Measurements from ENCODE around the gene INSR.
A peak's percentile ranks its signal among the peaks of the same experiment; 100 is the strongest.
"Not testable (repeated sequence)": the region's sequence is repeated elsewhere in the genome, so short reads cannot be mapped to it uniquely, and the experiment has no call there.

INSR gene

DNA sequence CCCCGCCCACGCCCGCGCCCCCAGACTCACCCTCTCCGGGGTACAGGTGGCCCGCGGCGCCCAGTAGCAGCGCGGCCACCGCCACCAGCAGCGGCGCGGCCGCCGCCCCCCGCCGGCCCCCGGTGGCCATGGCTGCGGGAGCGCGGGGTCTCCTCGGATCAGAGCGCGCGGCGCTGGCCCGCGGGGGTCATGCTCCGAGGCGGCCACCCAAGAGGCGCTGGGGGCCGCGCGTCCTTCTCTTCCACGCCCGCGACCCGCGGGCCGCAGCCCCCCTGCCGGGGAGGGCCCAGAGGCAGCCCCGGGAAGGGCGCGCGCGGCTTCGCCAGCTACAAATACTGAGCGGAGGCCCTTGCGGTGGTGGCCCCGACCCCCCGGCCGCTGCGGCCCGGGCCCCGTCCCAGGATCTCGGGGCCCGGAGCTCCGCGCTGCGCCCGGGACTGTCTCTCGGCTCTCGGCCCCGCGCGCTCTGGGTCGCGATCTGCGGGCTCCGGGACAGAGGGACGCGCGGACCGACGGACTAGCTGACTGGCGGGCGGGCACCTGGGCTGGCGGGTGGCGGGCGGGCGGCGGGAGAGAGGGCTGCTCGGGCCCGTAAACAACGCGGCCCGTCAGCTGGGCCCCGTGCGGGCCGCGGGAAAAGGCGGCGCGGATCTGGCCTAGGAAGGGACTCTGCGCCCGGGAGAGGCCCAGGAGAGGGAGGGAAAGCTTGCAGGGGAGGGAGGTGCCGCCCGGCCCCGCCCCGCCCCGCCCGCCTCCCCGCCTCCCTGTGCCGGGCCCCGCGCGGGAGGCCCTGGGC is at the start of gene INSR:
Gene INSR (minus strand): TSS at position 653 of the 796 bp plus-strand sequence. CDS start 523 bp downstream, at position 130.
- DNase-seq (ENCODE audit: low read depth in 2 of 3, low spot score in 2 of 3) = peak in 2 of 3 experiments; percentile 20 to 30

DNA sequence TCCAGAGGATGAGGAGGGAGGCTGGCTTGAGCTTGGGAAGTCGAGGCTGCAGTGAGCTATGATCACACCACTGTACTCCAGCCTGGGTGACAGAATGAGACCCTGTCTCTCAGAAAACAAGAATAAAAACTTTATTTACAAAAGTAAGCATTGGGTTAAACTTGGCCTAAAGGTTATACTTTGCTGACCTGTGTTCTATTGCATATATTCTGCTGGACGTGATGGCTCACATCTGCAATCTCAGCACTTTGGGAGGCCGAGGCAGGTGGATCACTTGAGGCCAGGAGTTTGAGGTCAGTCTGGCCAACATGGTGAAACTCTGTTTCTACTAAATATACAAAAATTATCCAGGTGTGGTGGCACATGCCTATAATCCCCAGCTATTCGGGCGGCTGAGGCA is 47.9 kb upstream of the INSR start:
- DNase-seq (ENCODE audit: low read depth in 2 of 3, low spot score in 2 of 3) = no peak

DNA sequence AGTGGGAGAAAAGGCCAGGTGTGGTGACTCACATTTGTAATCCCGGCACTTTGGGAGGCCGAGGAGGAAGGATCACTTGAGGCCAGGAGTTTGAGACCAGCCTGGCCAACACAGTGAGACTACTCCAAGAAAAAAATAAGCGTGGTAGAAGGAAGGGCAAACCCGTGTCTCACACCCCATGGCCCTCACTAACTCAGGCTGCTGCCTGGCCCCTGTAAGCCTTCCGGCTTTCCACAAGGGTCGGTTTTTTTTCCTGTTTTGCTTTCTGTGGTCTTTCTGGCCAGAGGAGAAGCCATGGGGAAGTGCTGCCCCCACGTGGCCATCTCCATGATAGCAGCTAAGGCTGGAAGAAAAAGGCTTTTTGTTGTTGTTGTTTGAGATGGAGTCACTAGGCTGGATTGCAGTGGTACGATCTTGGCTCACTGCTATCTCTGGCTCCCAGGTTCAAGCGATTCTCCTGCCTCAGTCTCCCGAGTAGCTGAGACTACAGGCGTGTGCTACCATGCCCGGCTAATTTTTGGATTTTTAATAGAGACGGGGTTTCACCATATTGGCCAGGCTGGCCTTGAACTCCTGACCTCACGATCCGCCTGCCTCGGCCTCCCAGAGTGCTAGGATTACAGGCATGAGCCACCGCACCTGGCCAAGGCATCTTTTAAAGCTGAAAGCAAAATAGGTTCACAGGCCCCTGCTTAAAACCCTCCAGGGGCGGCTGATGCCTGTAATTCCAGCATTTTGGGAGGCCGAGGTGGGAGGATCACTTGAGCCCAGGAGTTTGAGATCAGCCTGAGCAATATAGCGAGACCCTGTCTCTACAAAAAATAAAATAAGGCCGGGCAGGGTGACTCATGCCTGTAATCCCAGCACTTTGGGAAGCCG is 47.0 kb upstream of the INSR start:
- peak; percentile 59 to 96 (median 89) for DNase-seq (ENCODE audit: low read depth in 2 of 3, low spot score in 2 of 3)

DNA sequence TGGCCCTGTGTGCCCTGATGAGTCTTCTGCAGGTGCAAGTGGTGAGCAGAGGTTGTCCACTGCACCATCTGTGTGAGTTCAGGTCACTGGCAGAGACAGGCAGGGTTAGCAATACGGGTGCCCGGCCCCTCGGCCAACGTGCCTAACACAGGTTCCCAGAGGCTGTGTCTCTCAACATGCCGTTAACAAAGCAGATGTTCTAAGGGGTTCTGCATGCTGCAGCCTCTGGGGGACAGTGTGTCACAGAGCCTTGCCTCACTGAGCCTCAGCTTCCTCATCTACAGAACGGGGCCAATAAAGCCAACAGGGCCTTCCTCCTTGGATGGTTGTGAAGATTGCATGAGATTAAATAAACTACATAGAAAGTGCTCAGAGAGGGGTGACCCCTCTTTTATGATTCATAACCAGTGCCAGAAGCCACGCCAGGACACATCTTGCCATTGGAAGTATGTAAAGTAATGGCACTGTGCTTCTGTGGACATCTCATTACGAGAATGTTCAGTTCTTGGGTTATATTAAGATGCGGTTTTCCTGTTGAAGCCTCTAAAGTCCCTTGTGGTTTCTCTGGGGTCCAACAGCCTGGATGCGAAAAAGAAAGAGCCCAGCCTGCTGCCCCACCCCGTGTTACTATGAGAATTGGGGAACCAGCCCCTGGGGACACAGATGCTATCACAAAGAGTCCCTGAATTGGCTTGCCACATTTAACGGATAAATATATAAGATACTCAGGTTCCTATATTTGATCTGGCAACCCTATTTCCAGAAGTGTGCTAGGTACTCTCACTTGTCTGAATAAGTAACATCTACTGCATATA is 43.4 kb upstream of the INSR start:
- DNase-seq (ENCODE audit: low read depth in 2 of 3, low spot score in 2 of 3) = no peak

DNA sequence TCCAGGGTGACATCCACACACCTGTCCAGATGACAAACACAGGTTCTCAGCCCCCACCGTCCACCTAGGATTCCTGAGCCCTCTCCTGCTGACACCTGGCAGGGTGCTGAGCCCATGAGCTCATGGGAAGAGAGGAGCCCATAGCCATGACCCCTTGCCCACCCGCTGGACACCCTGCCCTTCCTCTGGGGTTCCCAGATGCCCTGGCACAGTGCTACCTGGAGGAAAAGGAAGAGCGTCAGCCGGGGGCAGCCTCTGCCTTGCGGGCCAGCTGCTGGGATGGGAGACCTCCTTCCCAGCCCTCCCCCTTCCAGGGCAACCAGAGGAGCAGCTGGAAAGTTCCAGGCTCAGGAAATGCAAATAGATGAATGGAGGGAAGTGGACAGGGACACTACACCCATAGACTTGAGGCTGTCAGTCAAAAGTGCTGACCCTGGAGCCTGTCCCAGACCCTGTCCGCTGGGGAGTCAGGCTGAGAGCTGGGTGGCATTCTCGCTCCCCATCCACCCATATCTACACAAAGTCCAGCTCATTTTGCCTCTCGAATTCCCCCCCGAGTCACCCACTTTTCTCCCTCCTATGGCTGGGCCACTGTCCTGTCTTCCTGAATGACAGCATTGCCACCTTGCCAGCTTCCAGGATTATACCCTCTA is 42.2 kb upstream of the INSR start:
- no peak for DNase-seq (ENCODE audit: low read depth in 2 of 3, low spot score in 2 of 3)

DNA sequence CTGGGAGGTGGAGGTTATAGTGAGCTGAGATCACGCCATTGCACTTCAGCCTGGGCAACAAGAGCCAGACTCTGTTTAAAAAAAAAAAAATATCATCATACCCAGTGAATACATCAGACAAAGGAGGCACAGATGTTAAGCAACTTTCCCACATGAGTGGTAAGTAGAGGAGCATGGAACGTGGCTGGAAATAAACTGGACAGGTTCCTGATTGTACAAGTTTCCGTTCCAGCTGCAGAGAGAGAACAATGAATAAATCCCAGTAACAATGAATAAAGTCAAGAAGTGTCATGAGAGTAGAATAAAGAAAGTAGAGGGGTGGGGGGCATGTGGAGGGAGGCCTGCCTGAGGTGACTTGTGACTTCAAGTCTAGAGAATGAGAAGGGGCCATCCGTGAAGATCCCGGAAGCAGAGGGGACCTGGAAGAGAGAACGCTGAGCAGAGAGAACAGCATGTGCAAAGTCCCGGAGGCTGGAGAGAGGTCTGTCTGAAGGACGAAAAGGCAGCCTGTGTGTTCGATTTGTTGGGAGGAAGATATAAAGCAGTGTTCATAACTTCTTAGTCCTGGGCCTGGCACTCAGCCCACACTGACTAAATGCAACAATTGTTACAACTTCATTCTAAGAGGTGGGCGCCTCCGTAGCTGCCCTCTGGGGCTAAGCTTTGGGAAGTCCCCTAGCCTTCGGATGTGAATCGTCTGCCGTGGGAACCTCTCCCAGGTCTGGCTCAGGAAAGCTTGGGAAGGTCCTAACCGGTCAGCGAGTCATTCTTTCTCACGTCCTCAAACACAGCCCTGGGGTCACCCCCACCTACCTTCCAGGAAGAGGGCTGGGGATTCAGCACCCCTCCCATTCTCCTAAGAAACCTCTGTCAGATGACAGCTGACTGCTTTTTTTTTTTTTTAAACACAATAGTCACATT is 39.2 kb upstream of the INSR start:
- DNase-seq (ENCODE audit: low read depth in 2 of 3, low spot score in 2 of 3) = no peak

DNA sequence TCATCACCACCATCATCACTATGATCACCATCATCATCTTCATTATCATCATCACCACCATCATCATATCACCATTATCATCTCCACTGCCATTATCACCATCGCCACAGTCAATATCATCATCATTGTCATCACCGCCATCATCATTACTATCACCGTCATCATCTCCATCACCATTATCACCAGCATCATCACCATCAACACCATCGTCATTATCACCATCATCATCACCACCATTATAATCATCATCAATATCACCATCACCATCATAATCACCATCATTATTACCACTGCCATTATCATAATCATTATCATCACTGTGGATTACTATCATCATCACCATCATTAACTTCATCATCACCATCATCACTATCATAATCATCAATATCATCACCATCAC is 37.2 kb upstream of the INSR start:
- no peak for DNase-seq (ENCODE audit: low read depth in 2 of 3, low spot score in 2 of 3)

DNA sequence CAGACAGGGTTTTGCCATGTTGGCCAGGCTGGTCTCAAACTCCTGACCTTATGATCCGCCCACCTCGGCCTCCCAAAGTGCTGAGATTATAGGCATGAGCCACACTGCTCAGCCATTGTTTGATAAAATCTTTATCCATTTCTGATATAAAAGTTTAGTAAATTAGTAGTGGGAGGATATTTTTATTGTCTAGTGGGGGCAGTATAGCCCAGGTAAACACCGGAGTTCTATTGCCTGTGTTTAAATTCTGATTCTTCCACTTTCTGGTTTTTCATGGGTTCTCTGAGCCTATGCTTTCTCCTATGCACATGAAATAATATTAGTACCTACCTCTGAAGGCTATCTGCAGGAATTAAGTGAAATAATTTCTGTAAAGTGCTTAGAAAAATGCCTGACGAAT is 34.4 kb upstream of the INSR start:
- no peak for DNase-seq (ENCODE audit: low read depth in 2 of 3, low spot score in 2 of 3)

DNA sequence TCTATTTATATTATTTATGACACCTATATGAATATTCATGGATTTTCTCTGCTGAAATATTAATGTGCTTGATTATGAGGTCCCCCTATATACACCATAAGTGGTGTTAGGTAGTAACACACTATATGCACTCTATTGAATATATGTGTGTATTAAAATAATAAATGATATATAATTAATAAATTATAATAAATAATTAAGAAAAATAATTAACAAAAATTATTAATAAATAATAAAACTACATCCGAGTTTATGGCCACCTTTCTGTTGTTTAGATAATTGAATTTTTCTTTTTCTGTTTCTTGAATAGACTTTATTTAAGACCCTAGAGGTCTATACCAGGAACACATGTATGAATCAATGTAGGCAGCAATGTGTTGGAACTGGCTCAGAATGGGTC is 33.6 kb upstream of the INSR start:
- no peak for DNase-seq (ENCODE audit: low read depth in 2 of 3, low spot score in 2 of 3)

DNA sequence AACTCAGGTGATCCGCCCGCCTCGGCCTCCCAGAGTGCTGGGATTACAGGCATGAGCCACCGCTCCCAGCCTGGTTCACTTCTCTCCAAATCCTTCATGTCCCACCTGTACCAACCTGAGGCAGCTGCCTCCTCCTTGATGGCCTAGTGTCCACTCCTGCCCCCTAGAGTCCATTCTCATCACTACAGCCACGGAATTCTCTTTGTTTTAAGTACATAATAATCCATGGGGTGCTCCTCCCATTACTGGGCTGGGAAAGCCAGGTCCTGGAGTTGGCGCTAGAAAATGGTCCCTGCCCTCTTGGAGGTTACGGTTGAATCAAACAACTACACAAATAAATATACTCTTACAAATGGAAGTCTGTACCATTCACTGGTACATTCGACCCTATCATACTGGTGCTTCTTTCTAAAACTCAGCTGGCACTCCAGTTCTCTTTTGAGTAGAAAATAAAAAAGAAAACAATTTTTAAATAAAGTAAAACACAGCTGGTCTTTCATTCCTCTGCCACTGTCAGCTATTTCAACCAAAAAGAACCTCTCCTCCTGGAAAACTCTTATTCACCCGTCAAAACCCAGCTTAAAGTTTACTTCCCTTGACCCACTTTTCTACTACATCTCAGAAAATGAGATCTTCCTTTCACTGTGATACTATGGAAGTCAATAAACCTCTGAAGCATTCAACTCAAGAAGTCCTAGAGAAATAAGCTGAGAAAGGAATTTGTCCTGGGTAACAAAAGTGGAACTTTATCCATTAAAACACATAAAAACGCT is 32.1 kb upstream of the INSR start:
- no peak for DNase-seq (ENCODE audit: low read depth in 2 of 3, low spot score in 2 of 3)

DNA sequence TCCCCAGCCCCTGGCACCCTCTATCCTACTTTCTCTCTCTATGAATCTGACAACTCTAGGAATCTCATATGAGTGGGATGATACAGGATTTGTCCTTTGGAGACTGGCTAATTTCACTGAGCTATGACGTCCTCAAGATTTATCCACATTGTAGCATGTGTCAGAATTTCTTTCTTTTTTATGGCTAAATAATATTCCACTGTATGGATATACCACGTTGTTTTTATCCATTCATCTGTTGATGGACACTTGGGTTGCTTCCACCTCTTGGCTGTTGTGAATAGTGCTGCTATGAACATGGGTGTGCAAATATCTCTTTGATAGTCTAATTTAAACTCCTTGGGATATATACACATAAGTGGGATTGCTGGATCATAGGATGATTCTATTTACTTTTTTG is 24.0 kb upstream of the INSR start:
- DNase-seq (ENCODE audit: low read depth in 2 of 3, low spot score in 2 of 3) = no peak

DNA sequence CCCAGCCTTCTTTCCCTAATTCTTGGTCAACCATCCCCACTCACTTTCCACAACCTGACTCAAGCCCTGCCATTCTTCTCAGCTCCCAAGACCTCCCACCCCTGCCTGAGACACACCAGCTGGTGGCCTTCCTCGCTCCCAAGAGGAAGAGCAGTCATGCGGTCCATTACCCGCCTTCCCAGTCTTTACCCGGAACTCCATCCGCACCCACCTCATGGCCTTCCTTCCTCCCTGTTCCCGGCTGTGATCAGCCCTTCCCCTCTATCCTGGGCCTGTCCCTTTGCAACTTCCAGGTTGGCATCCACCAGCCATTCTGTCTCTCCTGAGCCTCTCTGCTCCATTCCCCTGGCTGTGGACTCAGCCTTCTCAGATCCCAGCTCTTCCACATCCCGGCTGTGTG is 18.6 kb upstream of the INSR start:
- no peak for DNase-seq (ENCODE audit: low read depth in 2 of 3, low spot score in 2 of 3)

DNA sequence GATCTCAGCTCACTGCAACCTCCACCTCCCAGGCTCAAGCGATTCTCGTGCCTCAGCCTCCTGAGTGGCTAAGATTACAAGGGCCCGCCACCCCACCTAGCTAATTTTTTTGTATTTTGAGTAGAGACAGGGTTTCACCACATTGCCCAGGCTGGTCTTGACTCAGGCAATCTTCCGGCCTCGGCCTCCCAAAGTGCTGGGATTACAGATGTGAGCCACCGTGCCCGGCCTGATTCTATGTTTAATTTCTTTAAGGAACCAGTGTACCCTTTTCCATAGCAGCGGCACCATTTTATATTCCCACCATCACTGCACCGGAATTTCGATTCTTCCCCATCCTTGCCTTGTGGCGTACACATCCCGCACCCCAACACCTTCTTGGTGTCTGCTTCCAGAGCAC is 17.7 kb upstream of the INSR start:
- no peak for DNase-seq (ENCODE audit: low read depth in 2 of 3, low spot score in 2 of 3)

DNA sequence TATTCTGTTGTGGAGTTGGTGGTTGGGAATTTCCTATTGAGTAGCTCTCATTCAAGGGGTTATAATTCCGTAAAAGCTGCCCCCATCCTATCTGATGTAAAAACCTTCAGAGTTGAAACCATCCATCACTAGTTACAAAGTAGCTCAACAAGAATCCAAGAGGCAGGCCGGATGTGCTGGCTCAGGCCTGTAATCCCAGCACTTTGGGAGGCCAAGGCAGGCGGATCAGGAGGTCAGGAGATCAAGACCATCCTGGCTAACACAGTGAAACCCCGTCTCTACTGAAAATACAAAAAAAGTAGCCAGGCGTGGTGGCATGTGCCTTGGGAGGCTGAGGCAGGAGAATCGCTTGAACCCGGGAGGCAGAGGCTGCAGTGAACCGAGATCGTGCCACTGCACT is 14.1 kb upstream of the INSR start:
- DNase-seq (ENCODE audit: low read depth in 2 of 3, low spot score in 2 of 3) = not testable (repeated sequence)

DNA sequence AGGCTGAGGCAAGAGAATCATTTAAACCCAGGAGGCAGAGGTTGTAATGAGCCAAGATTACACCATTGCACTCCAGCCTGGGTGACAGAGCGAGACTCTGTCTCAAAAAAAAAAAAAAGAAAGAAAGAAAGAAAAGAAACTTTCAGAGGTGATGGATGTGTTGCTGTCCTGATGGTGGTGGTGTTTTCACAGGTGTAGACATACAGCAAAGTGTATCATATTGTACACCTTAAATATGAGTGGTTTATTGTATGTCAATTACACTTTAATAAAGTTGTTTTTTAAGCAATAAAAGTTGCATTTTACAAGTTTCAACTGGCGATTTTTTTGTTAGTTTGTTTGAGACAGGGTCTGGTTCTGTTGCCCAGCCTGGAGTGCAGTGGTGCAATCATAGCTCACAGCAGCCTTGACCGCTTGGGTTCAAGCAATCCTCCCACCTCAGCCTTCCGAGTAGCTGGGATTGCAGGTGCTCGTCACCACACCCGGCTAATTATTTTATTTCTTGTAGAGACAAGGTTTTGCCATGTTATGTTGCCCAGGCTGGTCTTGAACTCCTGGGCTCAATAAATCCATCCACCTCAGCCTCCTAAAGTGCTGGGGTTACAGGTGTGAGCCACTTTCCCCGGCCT is 13.5 kb upstream of the INSR start:
- DNase-seq (ENCODE audit: low read depth in 2 of 3, low spot score in 2 of 3) = no peak

DNA sequence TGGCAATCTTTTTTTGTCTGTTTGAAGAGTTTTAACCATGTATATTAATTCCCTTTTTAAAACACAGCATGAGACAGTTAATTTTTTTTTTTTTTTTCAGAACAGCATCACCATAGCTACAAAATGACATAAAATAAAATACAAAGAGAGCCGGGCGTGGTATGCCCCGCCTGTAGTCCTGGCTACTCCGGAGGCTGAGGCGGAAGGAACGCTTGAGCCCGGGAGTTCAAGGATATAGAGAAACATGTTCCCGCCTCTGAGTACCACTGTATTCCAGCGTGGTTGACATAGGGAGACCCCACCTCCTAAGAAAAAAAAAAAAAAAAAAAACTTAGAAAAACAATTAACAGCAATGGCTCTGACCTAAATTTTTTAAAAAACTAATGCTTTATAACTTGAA is 10.0 kb upstream of the INSR start:
- DNase-seq (ENCODE audit: low read depth in 2 of 3, low spot score in 2 of 3) = no peak

DNA sequence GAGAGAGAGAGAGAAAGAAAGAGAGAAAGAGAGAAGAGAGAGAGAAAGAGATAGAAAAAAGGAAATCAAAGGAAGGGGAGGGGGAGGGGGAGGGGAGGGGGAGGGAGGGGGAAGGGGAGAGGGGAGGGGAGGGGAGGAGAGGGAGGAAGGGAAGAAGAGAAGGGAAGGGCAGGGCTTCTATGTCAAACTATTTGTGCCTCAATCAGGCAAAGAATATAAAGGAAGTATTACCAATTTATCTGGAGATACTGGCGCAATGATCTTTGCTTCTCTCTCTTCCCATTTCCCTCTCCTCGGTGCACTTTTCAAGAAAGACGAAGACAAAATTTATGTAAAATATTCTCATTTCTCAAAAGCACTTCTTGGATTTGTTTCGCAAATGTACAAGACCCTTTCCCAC is 9.3 kb upstream of the INSR start:
- DNase-seq (ENCODE audit: low read depth in 2 of 3, low spot score in 2 of 3) = no peak

DNA sequence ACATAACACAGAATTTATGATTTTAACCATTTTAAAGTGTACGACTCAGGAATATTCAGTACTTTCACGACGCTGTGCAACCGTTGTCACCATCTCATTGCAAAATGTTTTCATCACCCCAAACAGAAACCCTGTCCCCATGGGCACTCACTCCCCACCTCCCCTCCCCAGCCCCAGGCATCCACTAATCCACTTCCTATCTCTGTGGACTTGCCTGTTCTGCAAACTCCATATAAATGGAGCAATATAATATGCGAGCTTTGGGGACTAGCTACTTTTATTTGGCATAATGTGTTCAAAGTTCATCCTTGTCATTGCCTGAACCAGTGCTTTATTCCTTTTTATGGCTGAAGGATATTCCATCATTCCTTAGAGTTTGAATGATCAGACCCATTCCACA is 7.3 kb upstream of the INSR start:
- DNase-seq (ENCODE audit: low read depth in 2 of 3, low spot score in 2 of 3) = no peak

DNA sequence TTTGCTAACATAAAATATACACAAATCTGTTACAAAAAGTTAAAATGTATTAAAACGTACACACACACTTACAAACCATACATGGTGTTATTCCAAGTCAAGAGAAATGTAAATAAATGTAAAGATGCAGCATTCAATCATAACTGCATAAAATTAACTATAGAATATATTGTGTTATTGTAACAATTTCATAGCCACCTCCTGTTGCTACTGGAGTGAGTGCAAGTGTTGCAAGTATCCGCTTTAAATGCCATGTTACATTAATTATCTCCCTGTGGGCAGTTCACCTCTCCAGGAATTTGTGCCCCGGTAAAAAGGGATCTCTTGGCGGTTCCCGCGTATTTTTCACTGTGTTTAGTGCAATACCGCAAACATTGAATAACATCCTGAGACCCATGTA is 3.5 kb upstream of the INSR start:
- DNase-seq (ENCODE audit: low read depth in 2 of 3, low spot score in 2 of 3) = no peak
